IPS-NIHi7 (cell line): ENCODE results near the gene ARV1.
"Not testable (repeated sequence)": the region's sequence is repeated elsewhere in the genome, so short reads cannot be mapped to it uniquely, and the experiment has no call there.

Experiments used
- DNase-seq: peaks from one replicate; pipeline ENCODE4 v3.0.0; 2012; ENCODE audit warnings: mixed read lengths; ENCODE audit errors: extremely low spot score

The ARV1 gene

GRCh38 chr1:231019711-231020110, 40.8 kb downstream of the ARV1 start:
- DNase-seq = no peak

GRCh38 chr1:231020139-231020601, 41.3 kb downstream of the ARV1 start:
- DNase-seq = no peak

- DNase-seq = peak; percentile 32
Measured at GRCh38 chr1:231020816-231021215, 41.9 kb downstream of the ARV1 start.

GRCh38 chr1:231021540-231022031, 42.7 kb downstream of the ARV1 start:
- no peak for DNase-seq

- not testable (repeated sequence) for DNase-seq
Measured at GRCh38 chr1:231022543-231022942, 43.6 kb downstream of the ARV1 start.

GRCh38 chr1:231023150-231023549, 44.3 kb downstream of the ARV1 start:
- DNase-seq = no peak

- no peak for DNase-seq
Measured at GRCh38 chr1:231026576-231026975, 47.7 kb downstream of the ARV1 start.

- no peak for DNase-seq
Measured at GRCh38 chr1:231027136-231027925, 48.4 kb downstream of the ARV1 start.

- no peak for DNase-seq
Measured at GRCh38 chr1:231027971-231028370, 49.1 kb downstream of the ARV1 start.

- no peak for DNase-seq
Measured at GRCh38 chr1:231028682-231029081, 49.8 kb downstream of the ARV1 start.

GRCh38 chr1:231029247-231029646, 50.4 kb downstream of the ARV1 start:
- DNase-seq = not testable (repeated sequence)

GRCh38 chr1:231029841-231030240, 50.9 kb downstream of the ARV1 start:
- DNase-seq = no peak

GRCh38 chr1:231032963-231033362, 54.1 kb downstream of the ARV1 start:
- no peak for DNase-seq

- DNase-seq = no peak
Measured at GRCh38 chr1:231035799-231036198, 56.9 kb downstream of the ARV1 start.

GRCh38 chr1:231036416-231036815, 57.5 kb downstream of the ARV1 start:
- DNase-seq = no peak

- no peak for DNase-seq
Measured at GRCh38 chr1:231037585-231038517, 59.0 kb downstream of the ARV1 start.

GRCh38 chr1:231039161-231040018, 60.5 kb downstream of the ARV1 start:
- peak; percentile 51 for DNase-seq

GRCh38 chr1:231040019-231040799, 61.3 kb downstream of the ARV1 start, which contains the start of gene FAM89A:
Gene FAM89A (minus strand): TSS chr1:231040254. CDS start chr1:231040211, 43 bp downstream.
- peak; percentile 84 for DNase-seq

- DNase-seq = peak; percentile 51
Measured at GRCh38 chr1:231040800-231041718, 62.2 kb downstream of the ARV1 start.
